RKO (cell line): Measurements from ENCODE around the gene FBXL20.
"Not testable (repeated sequence)": the region's sequence is repeated elsewhere in the genome, so short reads cannot be mapped to it uniquely, and the experiment has no call there.

Experiments used
- DNase-seq: peaks from one replicate; pipeline ENCODE4 v3.0.0-alpha.2; 2016; ENCODE audit warnings: low spot score

The FBXL20 gene

DNA sequence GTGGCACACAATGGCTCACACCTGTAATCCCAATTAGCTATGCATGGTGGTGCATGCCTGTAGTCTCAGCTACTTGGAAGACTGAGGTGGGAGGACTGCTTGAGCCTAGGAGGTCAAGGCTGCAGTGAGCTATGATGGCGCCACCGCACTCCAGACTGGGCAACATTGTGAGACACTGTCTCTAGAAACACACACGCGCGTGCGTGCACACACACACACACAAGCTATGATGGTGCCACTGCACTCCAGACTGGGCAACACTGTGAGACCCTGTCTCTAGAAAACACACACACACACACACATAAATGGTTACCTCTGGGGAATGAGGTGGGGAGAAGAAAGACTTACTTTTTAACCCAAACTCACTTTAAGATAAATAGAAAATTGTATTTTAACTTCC is 16.4 kb downstream of the FBXL20 start:
- no peak for DNase-seq

DNA sequence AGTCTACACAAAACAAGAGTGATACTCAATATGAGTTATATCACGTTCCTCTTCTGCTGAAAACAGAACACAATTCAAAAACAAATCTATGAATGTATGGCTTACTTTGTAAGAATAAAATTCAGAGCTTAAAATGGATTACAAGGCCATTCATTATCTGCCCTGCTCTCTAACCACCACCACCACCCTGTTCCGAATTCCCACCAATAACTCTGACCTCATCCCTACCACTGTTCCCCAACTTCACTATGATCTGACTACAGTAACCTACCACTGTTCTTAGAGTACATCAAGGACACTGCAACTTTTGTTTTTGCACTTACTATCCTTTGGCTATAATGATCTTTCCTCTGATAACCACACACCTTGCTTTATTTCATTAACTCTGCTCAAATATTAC is 21.3 kb downstream of the FBXL20 start:
- no peak for DNase-seq

DNA sequence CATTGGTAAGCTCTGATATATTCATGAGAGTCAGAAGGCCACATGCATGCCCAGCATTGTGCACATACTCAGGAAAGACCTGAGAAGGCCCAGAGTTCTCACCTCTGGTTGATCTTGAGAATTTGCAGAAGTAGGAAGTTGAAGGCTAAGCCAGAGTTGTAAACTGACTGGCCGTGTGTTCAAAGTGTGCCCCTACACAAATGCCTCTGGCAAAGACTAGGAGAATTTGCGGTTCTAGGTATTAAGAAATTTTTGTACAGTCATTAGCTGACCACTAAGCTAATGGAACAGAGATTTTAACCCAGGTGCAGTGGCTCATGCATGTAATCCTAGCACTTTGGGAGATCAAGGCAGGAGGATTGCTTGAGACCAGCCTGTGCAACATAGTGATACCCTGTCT is 25.0 kb downstream of the FBXL20 start:
- DNase-seq, result no peak

DNA sequence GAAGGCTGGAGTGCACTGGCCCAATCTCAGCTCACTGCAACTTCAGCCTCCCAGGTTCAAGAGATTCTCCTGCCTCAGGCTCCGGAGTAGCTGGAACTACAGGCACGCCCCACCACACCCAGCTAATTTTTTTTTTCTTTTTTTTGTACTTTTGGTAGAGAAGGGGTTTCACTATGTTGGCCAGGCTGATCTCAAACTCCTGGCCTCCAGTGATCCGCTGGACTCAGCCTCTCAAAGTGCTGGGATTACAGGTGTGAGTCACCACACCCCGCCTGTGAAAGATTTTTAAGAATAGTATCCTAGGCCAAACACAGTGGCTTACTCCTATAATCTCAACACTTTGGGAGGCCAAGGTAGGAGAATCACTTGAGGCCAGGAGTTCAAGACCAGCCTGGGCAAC is 33.6 kb downstream of the FBXL20 start:
- DNase-seq, result not testable (repeated sequence)

DNA sequence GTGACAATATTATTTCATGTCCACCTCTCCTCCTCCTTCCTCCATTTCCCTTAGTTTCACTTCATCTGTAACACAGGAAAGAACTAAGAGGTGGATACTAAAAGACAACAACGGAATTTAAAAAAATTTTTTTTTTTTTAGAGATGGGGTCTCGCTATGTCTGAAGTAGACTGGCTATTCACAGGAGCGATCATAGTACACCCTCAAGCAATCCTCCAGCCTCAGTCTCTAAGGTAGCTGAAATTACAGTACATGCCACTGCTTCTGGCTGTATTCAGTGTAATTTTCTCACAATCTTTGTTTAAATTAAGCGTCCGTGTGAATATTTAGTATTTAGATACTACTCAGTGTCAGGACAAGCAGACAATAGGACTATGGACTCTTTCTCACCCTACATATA is 35.6 kb downstream of the FBXL20 start:
- no peak for DNase-seq

DNA sequence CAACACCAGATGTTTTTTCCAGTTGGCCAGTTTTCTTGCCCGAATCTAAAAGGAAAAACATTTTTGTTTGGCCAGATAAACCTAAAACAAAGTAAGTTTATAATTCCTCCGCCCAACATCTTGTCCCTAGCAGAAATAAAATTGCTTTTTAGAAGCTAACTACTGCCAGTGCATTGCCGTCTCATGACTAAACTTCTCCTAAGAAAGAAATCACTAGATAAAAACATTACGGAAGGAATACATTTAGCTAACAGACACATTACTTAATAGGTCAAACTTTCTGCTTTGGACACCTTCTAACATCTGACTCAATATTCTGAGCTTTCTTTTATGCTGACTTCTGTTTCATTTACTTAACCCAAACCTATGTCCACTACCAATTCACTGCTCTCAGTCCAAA is 36.2 kb downstream of the FBXL20 start:
- no peak for DNase-seq

DNA sequence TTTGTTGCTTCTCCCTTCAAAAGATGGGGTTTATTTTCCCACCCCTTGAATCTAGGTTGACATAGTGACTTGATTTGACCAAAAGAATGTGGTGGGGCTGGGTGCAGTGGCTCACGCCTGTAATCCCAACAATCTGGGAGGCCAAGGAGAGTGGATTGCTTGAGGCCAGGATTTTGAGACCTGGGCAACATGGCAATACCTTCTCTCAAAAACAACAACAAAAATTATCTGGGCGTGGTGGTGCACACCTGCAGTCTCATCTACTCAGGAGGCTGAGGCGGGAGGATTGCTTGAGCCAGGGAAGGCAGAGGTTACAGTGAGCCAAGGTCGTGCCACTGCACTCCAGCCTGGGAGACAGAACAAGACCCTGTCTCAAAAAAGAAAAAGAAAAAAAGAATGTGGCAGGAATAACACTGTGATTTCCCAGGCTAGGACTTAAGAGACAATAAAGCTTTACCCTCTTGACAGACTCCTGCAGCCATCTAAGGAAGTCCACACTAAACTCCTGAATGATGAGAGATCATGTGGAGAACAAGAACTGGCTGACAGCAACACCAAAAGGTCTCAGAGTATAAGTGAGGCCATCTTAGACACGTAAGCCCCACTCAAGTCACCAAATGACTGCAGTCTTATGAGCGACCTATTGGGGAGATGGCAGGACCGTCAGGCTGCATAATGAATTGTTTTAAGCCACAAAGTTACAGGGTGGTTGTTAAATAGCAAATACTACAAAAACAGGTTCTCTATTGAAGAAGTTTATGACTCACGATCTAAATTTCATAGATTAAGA is 37.0 kb downstream of the FBXL20 start:
- no peak for DNase-seq

DNA sequence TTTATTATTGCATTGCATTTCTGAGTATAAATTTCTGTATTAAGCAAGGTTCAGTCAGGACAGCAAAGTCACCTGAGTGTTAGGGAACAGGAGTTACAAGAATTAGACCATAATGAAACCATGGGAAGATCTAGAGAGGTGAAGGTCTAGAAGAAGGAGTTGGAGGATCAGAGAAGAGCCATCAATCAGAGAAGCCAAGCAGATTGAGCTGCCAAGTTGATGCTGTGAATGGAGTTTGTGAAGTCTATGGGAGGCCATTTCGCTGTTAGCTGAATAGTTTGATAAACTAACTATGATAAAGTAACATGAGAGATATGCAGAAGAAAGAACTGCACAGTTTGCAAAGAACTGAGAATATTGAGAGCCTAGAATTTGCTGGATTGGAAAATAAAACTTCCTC is 40.4 kb downstream of the FBXL20 start:
- no peak for DNase-seq

DNA sequence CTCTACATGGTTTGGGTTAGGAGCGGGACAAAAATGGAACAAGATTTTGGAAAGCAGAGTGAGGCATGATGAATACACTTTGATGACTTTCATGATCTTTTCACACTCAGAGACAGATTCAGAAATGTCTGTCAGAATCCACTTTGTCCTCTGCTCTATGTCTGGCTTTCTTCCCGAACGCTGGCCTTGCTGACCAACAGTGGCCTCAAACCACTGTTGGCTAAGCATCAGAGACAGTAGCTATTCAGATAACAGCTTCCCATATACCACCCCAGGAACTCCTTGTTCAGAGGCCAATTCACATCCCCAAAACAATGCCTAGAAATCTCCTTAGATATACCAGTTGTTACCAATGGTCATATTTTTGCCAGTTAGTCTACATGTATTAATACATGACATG is 40.9 kb downstream of the FBXL20 start:
- no peak for DNase-seq

DNA sequence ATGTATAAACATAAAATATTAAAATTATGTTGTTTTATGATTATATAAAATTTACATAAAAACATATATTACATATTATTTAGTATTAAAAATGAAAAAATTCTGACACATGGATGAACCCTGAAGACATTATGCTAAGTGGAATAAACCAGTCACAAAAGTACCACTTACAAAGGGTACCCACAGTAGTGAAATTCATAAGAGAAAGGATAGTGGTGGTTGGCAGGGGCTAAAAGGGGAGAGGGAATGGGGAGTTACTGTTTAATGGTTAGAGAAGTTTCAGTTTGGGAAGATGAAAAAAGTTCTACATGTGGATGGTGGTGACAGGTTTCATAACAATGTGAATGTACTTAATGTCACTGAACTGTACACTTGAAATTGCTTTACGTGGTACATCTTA is 41.4 kb downstream of the FBXL20 start:
- DNase-seq, result no peak

DNA sequence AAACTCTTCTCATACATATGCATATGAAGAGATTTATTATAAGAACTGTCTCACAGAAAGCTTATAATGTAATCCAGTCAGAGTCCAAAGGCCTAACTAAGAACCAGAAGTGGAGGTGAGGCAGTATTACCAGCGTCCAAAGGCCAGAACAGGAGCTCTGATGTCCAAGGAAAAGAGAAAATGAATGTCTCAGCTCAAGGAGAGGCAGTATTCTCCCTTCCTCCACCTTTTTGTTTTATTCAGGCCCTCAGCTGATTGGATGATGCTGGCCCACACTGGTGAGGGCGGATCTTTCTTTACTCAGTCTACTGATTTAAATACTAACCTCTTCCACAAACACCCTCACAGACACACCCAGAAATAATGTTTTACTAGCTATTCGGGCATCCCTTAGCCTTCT is 43.4 kb downstream of the FBXL20 start:
- no peak for DNase-seq

DNA sequence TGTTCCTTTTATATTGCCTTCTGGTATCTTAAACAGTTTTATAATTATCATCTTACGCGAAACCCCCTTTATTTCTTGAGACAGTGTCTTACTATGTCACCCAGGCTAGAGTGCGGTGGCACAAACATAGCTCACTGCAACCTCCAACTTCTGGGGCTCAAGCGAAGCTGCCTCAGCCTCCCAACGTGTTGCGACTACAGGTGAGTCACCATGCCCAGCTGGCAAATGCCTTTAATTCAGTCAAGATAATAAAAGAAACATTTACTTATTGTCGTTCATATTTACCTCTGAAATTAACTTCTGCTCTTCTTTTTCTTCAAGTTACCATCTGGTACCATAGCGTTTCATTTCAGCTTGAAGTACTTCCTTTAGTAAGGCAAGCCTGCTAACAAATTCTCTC is 43.9 kb downstream of the FBXL20 start:
- DNase-seq, result no peak

DNA sequence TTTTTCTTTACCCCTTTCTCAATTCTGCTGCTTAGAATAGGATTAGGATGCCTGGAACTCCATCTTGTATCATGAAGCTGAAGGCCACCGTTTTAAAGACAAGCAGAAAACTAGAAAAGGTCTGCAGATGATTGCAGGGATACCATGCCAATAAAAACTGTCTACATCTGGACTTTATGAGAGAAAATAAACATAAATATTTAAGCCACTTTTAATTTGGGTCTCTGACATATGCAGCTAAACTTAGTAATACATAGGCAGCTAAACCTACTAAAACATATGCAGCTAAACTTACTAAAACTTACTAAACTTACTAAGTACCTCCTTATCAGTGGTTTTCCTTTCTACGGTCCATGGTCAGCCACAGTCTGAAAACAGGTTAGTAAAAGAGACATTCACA is 48.4 kb downstream of the FBXL20 start:
- DNase-seq, result no peak

DNA sequence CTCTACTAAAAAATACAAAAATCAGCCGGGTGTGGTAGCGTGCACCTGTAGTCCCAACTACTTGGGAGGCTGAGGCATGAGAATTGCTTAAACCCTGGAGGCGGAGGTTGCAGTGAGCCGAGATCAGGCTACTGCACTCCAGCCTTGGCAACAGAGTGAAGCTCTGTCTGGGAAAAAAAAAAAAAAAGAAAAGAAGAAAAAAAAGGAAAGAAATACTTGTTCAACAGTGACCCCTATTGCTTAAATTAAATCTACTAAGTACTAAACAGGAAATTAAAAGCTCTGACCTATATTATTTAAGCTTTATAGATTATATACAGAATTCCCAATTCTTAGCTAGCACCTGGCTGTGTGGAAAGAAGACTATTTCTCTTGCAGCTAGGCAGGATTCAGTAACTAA is 48.9 kb downstream of the FBXL20 start:
- DNase-seq, result no peak

DNA sequence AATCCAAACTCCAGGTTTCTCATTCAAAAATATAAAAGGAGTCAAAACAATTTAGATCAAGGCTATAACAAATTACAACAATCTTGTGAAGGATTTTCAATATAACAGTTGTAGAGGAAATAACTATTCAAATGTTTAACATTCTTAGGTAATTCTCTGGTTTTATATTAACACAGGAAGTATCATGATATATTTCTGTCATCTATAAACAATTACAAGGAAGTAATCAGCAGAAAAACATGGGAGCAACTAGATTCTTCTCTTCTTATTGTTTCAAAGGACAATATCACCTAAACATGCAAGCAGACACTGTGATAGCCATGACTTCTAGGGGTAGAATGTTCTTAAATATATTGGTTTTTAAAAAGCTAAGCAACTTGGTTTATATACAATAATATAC is 49.9 kb downstream of the FBXL20 start:
- DNase-seq, result no peak

DNA sequence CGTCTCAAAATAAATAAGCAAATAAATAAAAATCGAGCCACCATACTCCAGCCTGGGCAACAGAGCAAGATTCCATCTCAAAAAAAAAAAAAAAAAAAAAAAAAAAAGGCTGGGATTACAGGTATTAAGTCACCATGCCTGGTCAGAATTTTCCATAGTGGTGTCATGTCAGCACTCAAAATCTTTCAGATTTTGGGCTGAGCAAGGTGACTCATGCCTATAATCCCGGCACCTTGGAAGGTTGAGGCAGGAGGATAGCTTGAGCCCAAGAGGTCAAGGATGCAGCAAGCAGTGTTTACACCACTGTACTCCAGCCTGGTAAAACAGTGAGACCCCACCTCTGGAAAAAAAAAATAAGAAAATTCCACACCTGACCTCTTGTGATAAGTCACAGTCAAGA is 52.2 kb downstream of the FBXL20 start:
- DNase-seq, result no peak

DNA sequence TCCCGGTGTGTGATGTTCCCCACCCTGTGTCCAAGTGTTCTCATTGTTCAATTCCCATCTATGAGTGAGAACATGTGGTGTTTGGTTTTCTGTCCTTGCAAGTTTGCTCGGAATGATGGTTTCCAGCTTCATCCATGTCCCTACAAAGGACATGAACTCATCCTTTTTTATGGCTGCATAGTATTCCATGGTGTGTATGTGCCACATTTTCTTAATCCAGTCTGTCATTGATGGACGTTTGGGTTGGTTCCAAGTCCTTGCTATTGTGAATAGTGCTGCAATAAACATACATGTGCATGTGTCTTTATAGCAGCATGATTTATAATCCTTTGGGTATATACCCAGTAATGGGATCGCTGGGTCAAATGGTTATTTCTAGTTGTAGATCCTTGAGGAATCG is 54.6 kb downstream of the FBXL20 start:
- not testable (repeated sequence) for DNase-seq

DNA sequence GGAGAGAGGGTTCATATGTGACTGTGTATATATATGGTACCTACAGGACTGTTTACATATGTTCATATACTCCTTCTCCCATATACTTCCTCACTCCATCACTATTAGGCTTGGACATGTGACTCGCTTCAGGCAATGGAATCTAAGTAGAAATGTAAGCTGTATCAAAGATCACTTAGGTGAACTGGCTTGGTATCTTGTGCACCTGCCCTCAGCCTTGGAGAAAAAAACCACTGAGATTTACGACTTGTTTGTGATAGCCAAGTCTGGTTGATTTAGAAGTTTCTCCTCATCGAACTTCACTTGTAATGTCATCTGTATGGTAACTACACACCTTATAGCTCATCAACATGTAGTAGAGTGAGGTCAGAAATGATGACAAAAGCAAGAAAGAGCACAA is 59.9 kb downstream of the FBXL20 start:
- DNase-seq, result no peak

DNA sequence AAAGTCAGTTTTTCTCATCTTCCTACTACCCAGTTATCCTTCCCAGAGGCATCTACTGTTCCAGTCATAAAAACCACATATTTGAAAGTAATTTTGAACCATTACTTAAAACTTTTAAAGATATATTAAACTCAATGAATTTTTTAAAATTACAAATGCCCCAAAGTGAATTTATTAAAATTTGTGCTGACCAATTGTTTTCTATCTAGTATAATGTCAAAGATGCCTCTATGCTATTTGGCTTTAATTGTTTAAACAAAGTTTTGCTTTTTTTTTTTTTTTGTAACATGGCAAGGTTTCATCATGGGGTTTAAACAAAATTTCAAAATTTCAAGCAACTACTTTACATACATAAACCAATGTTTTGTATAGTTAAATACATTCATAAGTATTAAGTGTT is 60.7 kb downstream of the FBXL20 start:
- DNase-seq, result no peak

DNA sequence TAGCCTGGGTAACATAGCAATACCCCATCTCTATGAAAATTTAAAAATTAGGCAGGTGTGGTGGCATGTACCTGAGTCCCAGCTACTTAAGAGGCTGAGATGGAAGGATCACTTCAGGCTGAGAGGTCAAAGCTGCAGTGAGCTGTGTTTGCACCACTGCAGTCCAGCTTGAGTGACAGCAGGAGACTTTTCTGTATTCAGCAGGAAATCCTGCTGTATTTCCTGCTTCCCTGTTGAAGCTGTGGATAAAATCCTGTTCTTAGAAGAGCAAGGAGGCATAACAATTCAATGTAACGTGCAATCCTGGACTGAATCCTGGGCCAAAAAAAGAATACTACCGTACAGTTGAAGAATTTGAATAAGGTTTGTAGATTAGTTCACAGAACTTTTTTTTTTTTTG is 62.2 kb downstream of the FBXL20 start:
- DNase-seq, result no peak

DNA sequence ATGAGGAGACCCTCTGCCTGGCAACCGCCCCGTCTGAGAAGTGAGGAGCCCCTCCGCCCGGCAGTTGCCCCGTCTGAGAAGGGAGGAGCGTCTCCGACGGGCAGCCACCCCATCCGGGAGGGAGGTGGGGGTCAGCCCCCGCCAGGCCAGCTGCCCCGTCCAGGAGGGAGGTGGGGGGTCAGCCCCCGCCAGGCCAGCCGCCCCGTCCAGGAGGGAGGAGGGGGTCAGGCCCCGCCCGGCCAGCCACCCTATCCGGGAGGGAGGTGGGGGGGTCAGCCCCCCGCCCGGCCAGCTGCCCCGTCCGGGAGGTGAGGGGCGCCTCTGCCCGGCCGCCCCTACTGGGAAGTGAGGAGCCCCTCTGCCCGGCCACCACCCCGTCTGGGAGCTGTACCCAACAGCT is 63.8 kb downstream of the FBXL20 start:
- not testable (repeated sequence) for DNase-seq

DNA sequence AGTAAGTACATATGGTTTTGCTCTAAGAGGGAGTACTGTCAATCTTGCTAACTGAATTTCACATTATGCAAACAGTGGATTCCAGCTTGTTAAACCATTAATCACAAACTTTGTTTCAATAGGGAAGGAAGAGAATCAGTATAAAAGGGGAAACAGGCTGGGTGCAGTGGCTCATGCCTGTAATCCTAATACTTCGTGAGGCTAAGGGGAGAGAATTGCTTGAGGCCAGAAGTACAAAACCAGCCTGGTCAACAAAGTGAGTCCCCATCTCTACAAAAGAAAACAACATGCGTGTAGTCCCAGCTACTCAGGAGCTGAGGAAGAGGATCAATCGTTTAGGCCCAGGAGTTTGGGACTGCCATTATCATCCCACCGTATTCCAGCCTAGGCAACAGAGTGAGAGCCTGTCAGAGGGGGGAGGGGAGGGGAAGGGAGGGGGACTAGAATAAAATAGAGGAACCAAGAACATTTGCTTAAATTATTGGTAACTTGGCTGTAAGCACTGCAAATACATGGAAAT is 65.7 kb downstream of the FBXL20 start:
- DNase-seq, result no peak

DNA sequence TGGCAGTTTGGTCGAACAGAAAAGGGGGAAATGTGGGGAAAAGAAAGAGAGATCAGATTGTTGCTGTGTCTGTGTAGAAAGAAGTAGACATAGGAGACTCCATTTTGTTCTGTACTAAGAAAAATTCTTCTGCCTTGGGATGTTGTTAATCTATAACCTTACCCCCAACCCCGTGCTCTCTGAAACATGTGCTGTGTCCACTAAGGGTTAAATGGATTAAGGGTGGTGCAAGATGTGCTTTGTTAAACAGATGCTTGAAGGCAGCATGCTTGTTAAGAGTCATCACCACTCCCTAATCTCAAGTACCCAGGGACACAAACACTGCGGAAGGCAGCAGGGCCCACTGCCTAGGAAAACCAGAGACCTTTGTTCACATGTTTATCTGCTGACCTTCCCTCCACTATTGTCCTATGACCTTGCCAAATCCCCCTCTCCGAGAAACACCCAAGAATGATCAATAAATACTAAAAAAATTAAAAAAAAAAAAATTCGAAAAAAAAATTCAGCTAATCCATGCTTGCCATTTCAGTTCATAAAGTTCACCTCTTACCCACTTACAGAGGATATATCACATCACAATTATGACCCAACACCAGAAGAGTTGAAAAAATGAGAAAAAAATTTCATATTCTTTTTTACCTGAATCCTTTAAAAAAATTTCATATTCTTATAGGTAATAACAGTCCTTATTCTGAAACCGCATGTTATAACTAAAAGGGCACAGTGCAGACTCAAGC is 67.2 kb downstream of the FBXL20 start:
- not testable (repeated sequence) for DNase-seq

DNA sequence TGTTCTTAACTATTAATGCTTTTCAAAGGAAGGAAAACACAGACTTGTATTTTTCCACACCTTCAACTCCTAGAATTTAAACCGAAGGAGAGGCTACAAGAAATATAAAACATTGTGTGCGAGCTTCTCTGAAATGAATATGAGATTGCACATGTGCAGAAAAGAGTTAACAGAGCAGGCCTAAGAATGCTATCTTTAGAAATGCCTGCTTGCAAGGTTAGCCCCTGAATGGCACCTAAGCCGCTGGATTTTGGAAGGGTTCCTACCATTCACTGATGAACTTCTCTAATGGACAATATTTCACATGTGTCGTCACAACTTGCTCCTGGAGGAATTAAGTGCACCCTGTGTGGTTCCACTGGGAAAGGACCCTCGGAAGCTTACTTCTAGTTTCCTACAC is 69.3 kb downstream of the FBXL20 start:
- no peak for DNase-seq
